H1 (cell line): Measurements from ENCODE around the gene SHH. TPM values are rescaled to one million over a fixed set of nuclear protein-coding genes. Genes with fewer than 3 reads are reported as not detected.

ENCODE experiments used
- CTCF ChIA-PET: fragments of 300-600 bp; sonication (Branson Sonifier 250); formaldehyde crosslinking; loops from one replicate; lab custom pipeline; 2021; ENCODE audit not compliant: partially characterized antibody; lab: Charles Lee
- POLR2A ChIA-PET: fragments of 300-600 bp; sonication (Branson Sonifier 250); formaldehyde crosslinking; loops from one replicate; lab custom pipeline; 2021; ENCODE audit warnings: inconsistent platforms; ENCODE audit not compliant: partially characterized antibody; lab: Charles Lee
- DNase-seq, 2 experiments: peaks; one replicate each; pipeline versions ENCODE4 v3.0.0 to v3.0.0-alpha.2; 2010 to 2022; ENCODE audit warnings: low spot score in 2 of 2, low read depth in 1 of 2, mixed read lengths in 1 of 2
- FAIRE-seq: peaks from 2 replicates; lab custom pipeline; 2011; peaks lifted over from hg19 to GRCh38; lab: Jason Lieb, UNC
- H2AFZ ChIP-seq: 2 replicates; pipeline ENCODE4 v1.8.1; 2012; ENCODE audit warnings: low read length, inconsistent platforms
- H2AK5ac ChIP-seq: 2 replicates; pipeline ENCODE4 v1.6.1; 2013; ENCODE audit warnings: low read depth, low read length
- H2BK120ac ChIP-seq: replicated peaks from 2 replicates; pipeline ENCODE3; 2013; ENCODE audit warnings: low read depth, low read length, inconsistent platforms
- H2BK12ac ChIP-seq: 2 replicates; pipeline ENCODE4 v1.6.1; 2013; ENCODE audit warnings: low read depth, low read length
- H2BK15ac ChIP-seq: 2 replicates; pipeline ENCODE4 v1.6.1; 2013; ENCODE audit warnings: low read length
- H2BK20ac ChIP-seq: 2 replicates; pipeline ENCODE4 v1.6.1; 2013; ENCODE audit warnings: low read length
- H2BK5ac ChIP-seq: 2 replicates; pipeline ENCODE4 v1.6.1; 2013; ENCODE audit warnings: low read depth, low read length
- H3K14ac ChIP-seq: 2 replicates; pipeline ENCODE4 v1.6.1; 2013; ENCODE audit warnings: inconsistent platforms; ENCODE audit not compliant: insufficient read length
- H3K18ac ChIP-seq: 2 replicates; pipeline ENCODE4 v1.6.1; 2013; ENCODE audit warnings: low read length; ENCODE audit errors: extremely low read depth
- H3K23ac ChIP-seq: 2 replicates; pipeline ENCODE4 v1.6.1; 2013; ENCODE audit warnings: inconsistent platforms; ENCODE audit not compliant: insufficient read length
- H3K23me2 ChIP-seq: 2 replicates; pipeline ENCODE4 v1.6.1; 2013; ENCODE audit warnings: low read depth, low read length
- H3K27ac ChIP-seq: 2 replicates; pipeline ENCODE4 v1.6.1; 2011; ENCODE audit warnings: low read depth, low read length, inconsistent platforms
- H3K27me3 ChIP-seq, 4 experiments: replicated peaks in 1 of 4; 1 replicate in 1 of 4; 2 replicates in 3 of 4; pipeline versions ENCODE4 v1.6.1 to v1.8.1; 2011 to 2013; ENCODE audit warnings: low read length in 3 of 4, mild to moderate bottlenecking in 3 of 4, inconsistent platforms in 2 of 4, mixed read lengths in 2 of 4, moderate library complexity in 1 of 4; ENCODE audit not compliant: control insufficient read depth in 3 of 4, insufficient read depth in 3 of 4; ENCODE audit errors: extremely low read depth in 1 of 4
- H3K36me3 ChIP-seq, 4 experiments: 2 replicates each; pipeline versions ENCODE4 v1.6.1 to v1.8.1; 2011 to 2013; ENCODE audit warnings: mild to moderate bottlenecking in 4 of 4, low read length in 3 of 4, moderate library complexity in 2 of 4, control low read depth in 1 of 4, inconsistent platforms in 1 of 4; ENCODE audit not compliant: insufficient read depth in 4 of 4, control insufficient read depth in 2 of 4
- H3K4ac ChIP-seq: replicated peaks from 2 replicates; pipeline ENCODE3; 2013; ENCODE audit warnings: low read length, low read depth, mixed read lengths, inconsistent platforms; ENCODE audit not compliant: insufficient read length
- H3K4me1 ChIP-seq, 4 experiments: replicated peaks in 1 of 4; 1 replicate in 1 of 4; 2 replicates in 3 of 4; pipeline versions ENCODE4 v1.6.1 to v1.8.1; 2011 to 2013; ENCODE audit warnings: low read length in 3 of 4, inconsistent platforms in 2 of 4, mixed read lengths in 1 of 4; ENCODE audit not compliant: insufficient read depth in 4 of 4, control insufficient read depth in 3 of 4
- H3K4me2 ChIP-seq, 2 experiments: 2 replicates each; pipeline versions ENCODE4 v1.6.1 to v1.8.1; 2011 to 2013; ENCODE audit warnings: low read depth in 2 of 2, low read length in 2 of 2, control low read depth in 1 of 2, inconsistent platforms in 1 of 2, mild to moderate bottlenecking in 1 of 2; ENCODE audit not compliant: insufficient read depth in 1 of 2
- H3K4me3 ChIP-seq, 4 experiments: fragments of 200-600, 300-600 bp in 1 of 4; sonication (generic), shearing (Covaris generic), sonication (Bioruptor Twin) in 1 of 4; 2 replicates each; pipeline versions ENCODE4 v1.5.1 to v1.8.1; 2011 to 2016; ENCODE audit warnings: low read length in 4 of 4, low read depth in 3 of 4, control low read depth in 2 of 4, inconsistent platforms in 2 of 4, mild to moderate bottlenecking in 2 of 4, mixed read lengths in 1 of 4, moderate library complexity in 1 of 4; ENCODE audit not compliant: insufficient read depth in 2 of 4; ENCODE audit errors: extremely low read depth in 1 of 4
- H3K56ac ChIP-seq: replicated peaks from 2 replicates; pipeline ENCODE3; 2013; ENCODE audit warnings: low read depth, mild to moderate bottlenecking, mixed read lengths, low read length, inconsistent platforms; ENCODE audit not compliant: insufficient read length
- H3K79me1 ChIP-seq: 2 replicates; pipeline ENCODE4 v1.6.1; 2013; ENCODE audit warnings: low read depth, low read length, control low read depth
- H3K79me2 ChIP-seq, 2 experiments: 2 replicates each; pipeline versions ENCODE4 v1.6.1 to v1.8.1; 2012 to 2013; ENCODE audit warnings: low read length in 2 of 2, mild to moderate bottlenecking in 2 of 2, inconsistent platforms in 1 of 2; ENCODE audit not compliant: insufficient read depth in 2 of 2, control insufficient read depth in 1 of 2
- H3K9ac ChIP-seq, 4 experiments: replicated peaks in 1 of 4; 1 replicate in 1 of 4; 2 replicates in 3 of 4; pipeline versions ENCODE4 v1.6.1 to v1.8.1; 2011 to 2013; ENCODE audit warnings: low read depth in 3 of 4, low read length in 3 of 4, control low read depth in 2 of 4, mild to moderate bottlenecking in 2 of 4, moderate library complexity in 2 of 4, inconsistent platforms in 1 of 4; ENCODE audit errors: extremely low read depth in 1 of 4
- H3K9me3 ChIP-seq, 2 experiments: 2 replicates each; pipeline versions ENCODE4 v1.6.1 to v1.8.1; 2012 to 2013; ENCODE audit warnings: mild to moderate bottlenecking in 2 of 2, moderate library complexity in 2 of 2, control low read depth in 1 of 2, inconsistent platforms in 1 of 2, low read depth in 1 of 2, low read length in 1 of 2, mixed read lengths in 1 of 2; ENCODE audit not compliant: insufficient read depth in 2 of 2
- H4K20me1 ChIP-seq, 2 experiments: replicated peaks in 1 of 2; 2 replicates each; pipeline versions ENCODE3 to v1.8.1; 2011 to 2013; ENCODE audit warnings: inconsistent platforms in 2 of 2, low read length in 2 of 2, mild to moderate bottlenecking in 1 of 2; ENCODE audit not compliant: insufficient read depth in 2 of 2, control insufficient read depth in 1 of 2
- H4K5ac ChIP-seq: 2 replicates; pipeline ENCODE4 v1.6.1; 2013; ENCODE audit warnings: low read length, low read depth, mixed read lengths, inconsistent platforms; ENCODE audit not compliant: insufficient read length
- H4K8ac ChIP-seq: 2 replicates; pipeline ENCODE4 v1.8.0; 2013; ENCODE audit warnings: mild to moderate bottlenecking, moderate library complexity, low read length, inconsistent platforms; ENCODE audit not compliant: insufficient read depth; ENCODE audit errors: extremely low read depth
- H4K91ac ChIP-seq: replicated peaks from 2 replicates; pipeline ENCODE3; 2013; ENCODE audit warnings: low read length, mixed read lengths, inconsistent platforms; ENCODE audit not compliant: insufficient read length
- CBX5 ChIP-seq: fragments of 300-800, 300-1000 bp; sonication (generic); IDR thresholded peaks from 2 replicates; pipeline ENCODE4 v1.7.1; 2016; ENCODE audit warnings: antibody characterized with exemption, low read length, low read depth
- CBX8 ChIP-seq: fragments of 300-800, 300-1000 bp; sonication (generic); IDR thresholded peaks from 2 replicates; pipeline ENCODE4 v1.7.1; 2016; ENCODE audit warnings: low read depth, low read length, borderline replicate concordance
- FOSL1 ChIP-seq: IDR thresholded peaks from 2 replicates; pipeline ENCODE4 v1.6.1; 2011; ENCODE audit warnings: mild to moderate bottlenecking, low read depth, low read length, moderate library complexity; ENCODE audit not compliant: insufficient read depth
- NANOG ChIP-seq: IDR thresholded peaks from 2 replicates; pipeline ENCODE4 v1.6.1; 2011; ENCODE audit warnings: low read length, low read depth, mild to moderate bottlenecking, inconsistent platforms; ENCODE audit not compliant: insufficient read depth, poor library complexity, severe bottlenecking
- POU5F1 ChIP-seq: IDR thresholded peaks from 2 replicates; pipeline ENCODE4 v1.6.1; 2011; ENCODE audit warnings: low read depth, mild to moderate bottlenecking, low read length, moderate library complexity
- RAD21 ChIP-seq, 2 experiments: IDR thresholded peaks in 1 of 2; conservative IDR thresholded peaks in 1 of 2; 2 replicates each; pipeline ENCODE4 v1.6.1; 2011; ENCODE audit warnings: low read depth in 2 of 2, low read length in 2 of 2, improper control_type of control experiment in 1 of 2, inconsistent platforms in 1 of 2, mild to moderate bottlenecking in 1 of 2, moderate library complexity in 1 of 2
- TBP ChIP-seq: IDR thresholded peaks from 2 replicates; pipeline ENCODE4 v1.6.1; 2011; ENCODE audit warnings: low read depth, low read length, improper control_type of control experiment
- TEAD4 ChIP-seq: IDR thresholded peaks from 2 replicates; pipeline ENCODE4 v1.6.1; 2012; ENCODE audit warnings: low read depth, low read length, inconsistent platforms, mixed read lengths
- ZNF274 ChIP-seq: IDR thresholded peaks from 2 replicates; pipeline ENCODE4 v1.7.0; 2012; ENCODE audit warnings: low read length, borderline replicate concordance; ENCODE audit errors: extremely low read depth
- WGBS, 2 experiments: shearing (Covaris generic) in 1 of 2; methylation state at CpG; one replicate each; pipeline versions ENCODE4 v1.1.6 to v1.1.7; 2013 to 2015; ENCODE audit warnings: low lambda C conversion rate in 2 of 2, mixed read lengths in 2 of 2, inconsistent platforms in 1 of 2, low coverage in 1 of 2, missing lambda C conversion rate in 1 of 2; ENCODE audit not compliant: insufficient replicate concordance in 2 of 2, insufficient coverage in 1 of 2, insufficient read length in 1 of 2; ENCODE audit errors: extremely low coverage in 1 of 2, missing lambda C conversion rate in 1 of 2; 5-methylcytosine and 5-hydroxymethylcytosine counted together
- polyA plus RNA-seq, 7 experiments: library from polyadenylated mRNA; depleted of rRNA in 3 of 7; stranded (reverse) in 5 of 7; unstranded in 2 of 7; fragments of >200 nt in 5 of 7; fragments of 200-250 nt in 2 of 7; gene quantifications; 1 replicate in 5 of 7; 2 replicates in 1 of 7; 4 replicates in 1 of 7; pipeline versions ENCODE4 v1.2.1 to v1.2.3, GENCODE V29; 2011 to 2013; ENCODE audit warnings: missing spikeins in 2 of 7, mixed read lengths in 2 of 7
- total RNA-seq: library from RNA; stranded (reverse); fragmentation: NEBNext Ultra II Directional; extraction: Animal tissue kit (Norgen Biotek cat#: 25700); gene quantifications from 2 replicates; pipeline ENCODE4 v1.2.1, GENCODE V29; 2021
- TF ChIP-seq, protein P1 (sequence below): IDR thresholded peaks from 2 replicates; pipeline ENCODE4 v1.6.1; 2012; ENCODE audit warnings: inconsistent platforms
- TF ChIP-seq, protein P2 (sequence below): IDR thresholded peaks from 2 replicates; pipeline ENCODE4 v1.6.1; 2012; ENCODE audit warnings: low read length, inconsistent platforms

The SHH gene
- total and polyA plus RNA-seq, 2 of the 8 experiments (the other 6 are each of a cell fraction or from before 2014, with no cell fraction given): not detected

GRCh38 chr7:155770241-155770640 lies 42.0 kb downstream of the SHH start:
- no peak overlapping the region for H4K5ac ChIP-seq
- H3K4ac ChIP-seq: no peak overlapping the region
- no peak overlapping the region for H4K91ac ChIP-seq
- H2BK5ac ChIP-seq: no peak overlapping the region
- no peak overlapping the region for H3K14ac ChIP-seq
- 0 out of 2 replicates have a peak, but pooled peaks cover 2% of the 10 kb centered on the region for H3K79me1 ChIP-seq
- no peak overlapping the region for H2AFZ ChIP-seq
- no peak overlapping the region for H2BK15ac ChIP-seq
- ChIA-PET CTCF (interaction anchor here (1.0 to 1.5 kb wide), 4 partner anchors 8 to 237 kb away, joined by 4 to 5 read pairs (median 4); no protein-coding TSS in a partner anchor), POLR2A (no interaction called here)
- H3K27me3 ChIP-seq: no peaks in the 10 kb centered on the region
- H4K20me1 ChIP-seq: peaks cover 2 to 7% of the 10 kb centered on the region in 2 experiments
- no peak overlapping the region for H3K4me3 ChIP-seq
- H3K36me3 ChIP-seq: peaks cover 14 to 50% (median 41%) of the 10 kb centered on the region in 4 experiments; a peak in 7 of 8 replicates
- H3K9me3 ChIP-seq: no peaks in the 10 kb centered on the region
- H2BK12ac ChIP-seq: no peak overlapping the region
- no peak for FAIRE-seq
- H3K23me2 ChIP-seq: no peaks in the 10 kb centered on the region
- H2AK5ac ChIP-seq: no peak overlapping the region
- peaks cover 0 to 3% of the 10 kb centered on the region in 2 experiments; a peak in 1 of 4 replicates for H3K79me2 ChIP-seq
- no peak overlapping the region for H2BK120ac ChIP-seq
- no peak overlapping the region for H4K8ac ChIP-seq
- DNase-seq: no peak
- H3K56ac ChIP-seq: no peak overlapping the region
- H3K4me1 ChIP-seq: no peaks in the 10 kb centered on the region
- H3K27ac ChIP-seq: no peak overlapping the region
- 97% methylated on average over 6 of the region's 6 CpGs; no CpG with 5 or more reads in 1 of the 2 experiments for WGBS, 2 experiments
- H3K9ac ChIP-seq: no peak overlapping the region
- no peak overlapping the region for H3K18ac ChIP-seq
- H2BK20ac ChIP-seq: no peak overlapping the region
- no peak overlapping the region for H3K23ac ChIP-seq
- H3K4me2 ChIP-seq: no peak overlapping the region
- TF ChIP-seq FOSL1 (no peak), POU5F1 (no peak), TEAD4 (no peak), ZNF274 (no peak), CBX8 (no peak), NANOG (no peak), RAD21 (IDR thresholded peaks at IDR 0.05 in 1 of 2, conservative IDR thresholded peaks at IDR 0.05 in 1 of 2; ENCODE audit: low read depth in 2 of 2, low read length in 2 of 2) (no peak), TBP (no peak), CBX5 (no peak)
- TF ChIP-seq, protein P1, sequence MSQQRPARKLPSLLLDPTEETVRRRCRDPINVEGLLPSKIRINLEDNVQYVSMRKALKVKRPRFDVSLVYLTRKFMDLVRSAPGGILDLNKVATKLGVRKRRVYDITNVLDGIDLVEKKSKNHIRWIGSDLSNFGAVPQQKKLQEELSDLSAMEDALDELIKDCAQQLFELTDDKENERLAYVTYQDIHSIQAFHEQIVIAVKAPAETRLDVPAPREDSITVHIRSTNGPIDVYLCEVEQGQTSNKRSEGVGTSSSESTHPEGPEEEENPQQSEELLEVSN: no peak
- TF ChIP-seq, protein P2, sequence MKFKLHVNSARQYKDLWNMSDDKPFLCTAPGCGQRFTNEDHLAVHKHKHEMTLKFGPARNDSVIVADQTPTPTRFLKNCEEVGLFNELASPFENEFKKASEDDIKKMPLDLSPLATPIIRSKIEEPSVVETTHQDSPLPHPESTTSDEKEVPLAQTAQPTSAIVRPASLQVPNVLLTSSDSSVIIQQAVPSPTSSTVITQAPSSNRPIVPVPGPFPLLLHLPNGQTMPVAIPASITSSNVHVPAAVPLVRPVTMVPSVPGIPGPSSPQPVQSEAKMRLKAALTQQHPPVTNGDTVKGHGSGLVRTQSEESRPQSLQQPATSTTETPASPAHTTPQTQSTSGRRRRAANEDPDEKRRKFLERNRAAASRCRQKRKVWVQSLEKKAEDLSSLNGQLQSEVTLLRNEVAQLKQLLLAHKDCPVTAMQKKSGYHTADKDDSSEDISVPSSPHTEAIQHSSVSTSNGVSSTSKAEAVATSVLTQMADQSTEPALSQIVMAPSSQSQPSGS: no peak
